ENCODE measurements around the gene MCF2L2.
A peak's percentile ranks its signal among the peaks of the same experiment; 100 is the strongest.
"Not testable (repeated sequence)": the region's sequence is repeated elsewhere in the genome, so short reads cannot be mapped to it uniquely, and the experiment has no call there.

MCF2L2 gene

GRCh38 chr3:183396662-183397391, 31.6 kb downstream of the MCF2L2 start:
- no peak for DNase-seq (ENCODE audit: low read depth)

- no peak for DNase-seq (ENCODE audit: low read depth)
Observed at GRCh38 chr3:183394150-183394549, 34.3 kb downstream of the MCF2L2 start.

- no peak for DNase-seq (ENCODE audit: low read depth)
Observed at GRCh38 chr3:183393625-183394024, 34.8 kb downstream of the MCF2L2 start.

GRCh38 chr3:183392186-183393034, 36.0 kb downstream of the MCF2L2 start:
- DNase-seq (ENCODE audit: low read depth): no peak

GRCh38 chr3:183391460-183391859, 37.0 kb downstream of the MCF2L2 start:
- no peak for DNase-seq (ENCODE audit: low read depth)

GRCh38 chr3:183390844-183391243, 37.6 kb downstream of the MCF2L2 start:
- no peak for DNase-seq (ENCODE audit: low read depth)

GRCh38 chr3:183388213-183388895, 40.1 kb downstream of the MCF2L2 start:
- DNase-seq (ENCODE audit: low read depth): no peak

GRCh38 chr3:183387797-183388196, 40.6 kb downstream of the MCF2L2 start:
- no peak for DNase-seq (ENCODE audit: low read depth)

- no peak for DNase-seq (ENCODE audit: low read depth)
Observed at GRCh38 chr3:183386651-183387050, 41.8 kb downstream of the MCF2L2 start.

GRCh38 chr3:183385698-183386613, 42.5 kb downstream of the MCF2L2 start:
- peak; percentile 38 for DNase-seq (ENCODE audit: low read depth)

GRCh38 chr3:183381673-183382072, 46.7 kb downstream of the MCF2L2 start:
- DNase-seq (ENCODE audit: low read depth): no peak

GRCh38 chr3:183381179-183381578, 47.2 kb downstream of the MCF2L2 start:
- no peak for DNase-seq (ENCODE audit: low read depth)

- no peak for DNase-seq (ENCODE audit: low read depth)
Observed at GRCh38 chr3:183378951-183379350, 49.5 kb downstream of the MCF2L2 start.

- no peak for DNase-seq (ENCODE audit: low read depth)
Observed at GRCh38 chr3:183378545-183378944, 49.9 kb downstream of the MCF2L2 start.

GRCh38 chr3:183378008-183378407, 50.4 kb downstream of the MCF2L2 start:
- DNase-seq (ENCODE audit: low read depth): no peak

- DNase-seq (ENCODE audit: low read depth): no peak
Observed at GRCh38 chr3:183377307-183377959, 51.0 kb downstream of the MCF2L2 start.

GRCh38 chr3:183375787-183376186, 52.6 kb downstream of the MCF2L2 start:
- no peak for DNase-seq (ENCODE audit: low read depth)

GRCh38 chr3:183375337-183375736, 53.1 kb downstream of the MCF2L2 start:
- DNase-seq (ENCODE audit: low read depth): no peak

- DNase-seq (ENCODE audit: low read depth): no peak
Observed at GRCh38 chr3:183372911-183373310, 55.5 kb downstream of the MCF2L2 start.

- not testable (repeated sequence) for DNase-seq (ENCODE audit: low read depth)
Observed at GRCh38 chr3:183371600-183371968, 56.8 kb downstream of the MCF2L2 start.

- DNase-seq (ENCODE audit: low read depth): no peak
Observed at GRCh38 chr3:183370391-183370790, 58.0 kb downstream of the MCF2L2 start.
